HG03354 (cell line): Measurements from ENCODE around the gene GSG1.
"Not testable (repeated sequence)": the region's sequence is repeated elsewhere in the genome, so short reads cannot be mapped to it uniquely, and the experiment has no call there.

Experiments used
- ATAC-seq: cut with Tn5 transposase; IDR thresholded peaks from one replicate; pipeline ENCODE4 v1.9.1; 2021; ENCODE audit warnings: mild to moderate bottlenecking; ENCODE audit not compliant: unreplicated experiment, poor library complexity, severe bottlenecking

The GSG1 gene

GRCh38 chr12:13036881-13037280, 66.6 kb downstream of the GSG1 start:
- no peak for ATAC-seq

- not testable (repeated sequence) for ATAC-seq
These were observed 68.1 kb downstream of the GSG1 start for GRCh38 chr12:13035335-13035734.
